ENCODE data around the gene C1QTNF9.
"Not testable (repeated sequence)": the region's sequence is repeated elsewhere in the genome, so short reads cannot be mapped to it uniquely, and the experiment has no call there.

The C1QTNF9 gene

DNA sequence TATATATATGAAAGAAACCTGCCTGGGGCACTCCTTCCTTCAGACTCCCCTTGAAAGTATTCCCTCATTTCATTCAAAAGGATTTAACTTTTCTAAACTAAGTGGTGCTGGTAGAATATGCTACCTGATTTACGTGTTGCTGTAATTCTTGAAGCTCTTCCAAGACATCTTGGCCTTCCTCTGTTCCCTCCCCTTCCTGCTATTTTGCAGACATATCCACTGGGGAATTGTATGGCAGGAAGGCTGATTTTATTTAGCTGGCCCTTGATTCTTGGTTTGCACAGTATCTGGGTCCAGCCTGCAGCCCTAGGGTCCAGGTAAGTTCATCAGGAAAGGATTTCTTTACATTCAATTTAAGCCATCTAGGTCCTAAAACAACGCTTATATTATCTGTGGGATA lies at the start of gene C1QTNF9:
C1QTNF9 (plus strand) TSS at position 281 of the 400 bp plus-strand sequence. CDS start 6,424 bp downstream, outside the sequence.
- DNase-seq: not testable (repeated sequence)

- DNase-seq: peak; percentile 27
Measured at GRCh38 chr13:24261566-24261965, 47.8 kb upstream of the C1QTNF9 start.

DNA sequence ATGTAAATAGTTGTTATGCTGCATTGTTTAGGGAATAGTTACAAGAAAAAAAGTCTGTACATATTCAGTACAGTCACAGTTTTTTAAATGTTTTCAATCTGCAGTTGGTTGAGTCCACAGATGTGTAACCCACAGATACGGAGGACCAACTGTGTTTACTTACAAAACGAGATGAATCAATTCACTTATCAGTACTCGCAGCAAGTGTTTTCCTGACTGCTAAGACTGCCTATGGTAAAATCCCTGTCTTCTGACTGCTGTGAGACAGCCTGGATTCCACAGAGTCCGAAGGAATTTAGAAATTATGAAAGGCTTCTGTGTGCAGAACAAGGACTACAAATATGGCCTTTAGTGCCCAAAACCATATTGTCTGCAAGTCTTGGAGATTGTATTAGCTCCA lies 45.7 kb upstream of the C1QTNF9 start:
- no peak for DNase-seq

- no peak for DNase-seq
Measured at GRCh38 chr13:24264976-24265375, 44.4 kb upstream of the C1QTNF9 start.

DNA sequence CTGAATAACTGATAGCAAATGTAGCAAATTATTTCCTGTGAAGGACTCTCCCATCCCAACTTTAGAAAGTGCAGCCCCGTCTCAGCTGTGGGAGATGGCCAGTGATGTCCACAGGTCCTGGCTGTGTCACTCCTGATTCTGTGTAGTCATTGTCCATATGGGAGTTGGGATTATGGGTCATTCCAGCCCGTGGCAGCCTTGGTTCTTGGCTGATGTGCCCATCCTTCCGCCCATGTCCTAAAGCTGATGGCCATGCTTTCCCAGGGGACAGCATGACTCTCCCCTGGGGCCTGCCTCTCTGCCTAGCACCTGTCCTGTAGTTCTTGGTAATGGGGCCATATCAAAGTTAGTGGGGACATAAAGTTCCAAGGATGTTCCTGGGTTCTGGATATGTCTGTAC lies 43.9 kb upstream of the C1QTNF9 start:
- no peak for DNase-seq

- DNase-seq: no peak
Measured at GRCh38 chr13:24267274-24267673, 42.1 kb upstream of the C1QTNF9 start.

- DNase-seq: no peak
Measured at GRCh38 chr13:24267801-24268200, 41.6 kb upstream of the C1QTNF9 start.

DNA sequence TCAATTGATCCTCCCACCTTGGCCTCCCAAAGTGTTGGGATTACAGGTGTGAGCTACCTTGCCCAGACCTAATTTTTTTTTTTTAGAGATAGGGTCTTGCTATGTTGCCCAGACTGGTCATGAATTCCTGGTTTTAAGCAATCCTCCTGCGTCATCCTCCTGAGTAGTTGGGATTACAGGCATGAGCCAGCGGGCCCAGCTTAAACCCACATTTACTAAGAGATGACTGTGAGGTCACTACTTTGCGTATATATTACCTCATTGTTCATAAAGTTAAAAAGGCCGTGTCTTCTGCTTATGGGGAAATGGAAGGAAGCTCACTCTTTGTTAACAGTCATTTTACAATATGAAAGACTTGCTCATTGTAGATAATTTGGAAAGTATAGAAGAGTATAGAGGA lies 39.6 kb upstream of the C1QTNF9 start:
- no peak for DNase-seq

- peak; percentile 48 for DNase-seq
Measured at GRCh38 chr13:24270639-24271141, 38.7 kb upstream of the C1QTNF9 start.

DNA sequence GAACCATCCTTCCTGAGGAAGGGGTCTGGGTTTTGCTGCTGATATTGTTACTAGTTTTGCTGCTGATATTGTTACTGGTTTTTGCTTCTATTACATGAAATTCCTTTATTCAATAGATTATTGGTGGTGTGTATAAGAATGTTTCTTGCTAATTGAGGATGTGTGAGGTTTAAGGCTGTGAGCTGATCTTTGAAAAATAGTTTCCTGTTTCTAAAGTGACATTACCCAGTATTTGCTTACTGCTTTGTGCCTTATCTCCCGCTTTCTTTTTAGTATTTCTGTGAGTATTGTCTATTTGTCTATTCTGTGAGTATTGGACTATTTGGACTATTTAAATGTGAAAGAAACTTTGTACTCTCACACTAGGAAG lies 38.2 kb upstream of the C1QTNF9 start:
- DNase-seq: no peak

- no peak for DNase-seq
Measured at GRCh38 chr13:24271601-24272451, 37.6 kb upstream of the C1QTNF9 start.

DNA sequence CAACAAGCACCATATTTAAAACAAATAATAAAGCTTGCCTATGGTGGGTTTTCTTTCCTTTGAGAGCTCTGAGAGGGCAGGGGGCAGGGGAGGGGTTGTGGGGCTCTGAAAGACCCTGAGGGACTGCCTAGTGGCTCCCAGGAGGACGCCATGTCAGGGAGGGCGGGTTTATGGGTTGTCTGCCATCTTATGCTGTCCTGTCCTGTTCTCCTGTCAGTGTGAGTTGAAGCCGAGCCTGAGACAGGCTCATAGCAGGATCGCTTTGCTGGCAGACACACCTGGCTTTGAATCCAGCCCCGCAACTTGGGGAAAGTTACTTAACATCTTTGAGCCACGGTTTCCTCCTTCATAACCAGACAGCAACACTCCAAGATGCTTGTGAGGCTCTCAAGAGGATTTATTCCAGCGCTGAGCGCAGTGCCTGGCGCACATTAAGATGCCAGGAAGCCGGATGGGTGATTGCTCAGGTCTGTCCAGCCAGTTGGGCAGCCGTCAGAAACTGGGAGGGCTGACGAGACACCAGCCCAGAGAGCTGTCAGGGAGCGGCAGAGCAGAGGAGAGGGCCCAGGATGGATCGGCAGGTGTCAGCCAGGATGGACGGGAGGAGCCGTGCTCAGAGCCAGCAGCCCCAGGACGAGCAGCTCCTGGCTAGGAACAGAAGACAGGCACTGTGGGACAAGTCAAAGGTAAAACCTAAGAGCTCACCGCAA lies 36.8 kb upstream of the C1QTNF9 start:
- no peak for DNase-seq

DNA sequence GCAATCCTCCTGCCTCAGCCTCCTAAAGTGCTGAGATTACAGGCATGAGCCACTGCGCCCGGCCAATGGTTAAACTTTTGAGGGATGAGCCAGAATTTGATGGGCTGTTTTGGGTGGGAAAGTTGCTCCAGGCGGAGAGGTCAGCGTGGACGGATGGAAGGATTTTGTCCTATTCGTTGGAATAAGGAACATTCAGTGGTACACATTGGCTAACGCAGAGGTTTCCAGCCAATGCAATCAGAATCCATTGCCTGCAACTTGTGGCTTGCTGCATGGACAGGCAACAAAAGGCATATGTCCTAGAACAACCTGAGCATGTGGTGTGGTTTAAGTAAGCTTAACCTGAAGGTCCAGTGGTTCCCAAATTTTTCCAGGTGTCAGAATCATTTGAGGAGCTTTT lies 35.5 kb upstream of the C1QTNF9 start:
- DNase-seq: no peak

- DNase-seq: no peak
Measured at GRCh38 chr13:24274452-24275021, 34.8 kb upstream of the C1QTNF9 start.

GRCh38 chr13:24275041-24275440 lies 34.3 kb upstream of the C1QTNF9 start:
- DNase-seq: no peak

DNA sequence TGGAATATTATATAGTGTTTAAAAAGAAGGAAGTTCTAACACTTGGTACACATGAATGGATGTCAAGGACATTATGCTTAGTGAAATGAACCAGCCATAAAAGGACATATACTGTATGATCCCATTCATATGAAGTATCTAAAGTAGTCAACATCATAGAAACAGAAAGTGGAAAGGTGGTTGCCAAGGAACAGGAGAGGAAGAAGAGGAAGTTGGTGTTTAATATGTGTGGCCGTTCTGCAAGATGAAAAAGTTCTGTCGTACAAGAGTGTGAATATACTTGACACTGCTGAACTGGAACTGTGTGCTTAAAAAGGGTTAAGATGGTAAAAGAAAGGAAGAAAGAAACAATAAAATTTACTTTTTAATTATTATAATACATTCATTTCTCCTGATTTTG lies 33.1 kb upstream of the C1QTNF9 start:
- DNase-seq: no peak

DNA sequence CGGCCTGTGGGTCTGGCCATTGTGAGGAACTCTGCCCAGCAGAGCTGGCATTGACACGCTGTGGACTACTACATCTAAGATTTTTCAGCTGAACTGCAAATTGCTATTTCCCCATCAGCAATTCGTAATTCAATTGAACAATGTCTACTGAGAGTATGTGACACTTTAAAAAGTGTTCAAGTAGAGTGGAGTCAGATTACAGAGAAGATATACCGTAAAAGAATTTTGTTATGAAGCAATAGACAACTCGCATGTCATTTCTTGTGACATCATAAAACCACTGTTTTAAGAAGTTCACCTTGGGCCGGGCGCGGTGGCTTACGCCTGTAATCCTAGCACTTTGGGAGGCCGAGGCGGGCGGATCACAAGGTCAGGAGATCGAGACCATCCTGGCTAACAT lies 32.5 kb upstream of the C1QTNF9 start:
- DNase-seq: no peak

DNA sequence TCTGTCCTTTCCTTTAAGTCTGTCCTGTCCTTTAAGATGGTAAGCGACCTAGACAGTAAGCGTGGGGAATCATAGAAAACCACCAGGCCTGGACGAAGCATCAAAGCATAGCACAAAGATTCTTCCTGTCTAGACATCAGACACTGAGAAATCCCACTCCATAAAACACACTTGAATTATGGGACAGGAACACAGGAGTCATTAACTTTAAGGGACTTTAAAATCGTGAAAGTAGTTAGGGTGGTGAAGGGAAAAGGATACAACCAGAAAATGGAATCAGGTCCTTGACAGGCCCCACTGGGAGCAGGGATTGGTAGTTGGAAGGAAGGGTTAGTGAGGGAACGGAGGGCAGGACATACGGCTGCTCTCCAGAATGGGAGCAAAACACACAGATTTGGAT lies 31.6 kb upstream of the C1QTNF9 start:
- no peak for DNase-seq

GRCh38 chr13:24279327-24280110 lies 29.9 kb upstream of the C1QTNF9 start:
- no peak for DNase-seq

- no peak for DNase-seq
Measured at GRCh38 chr13:24280720-24281119, 28.7 kb upstream of the C1QTNF9 start.

DNA sequence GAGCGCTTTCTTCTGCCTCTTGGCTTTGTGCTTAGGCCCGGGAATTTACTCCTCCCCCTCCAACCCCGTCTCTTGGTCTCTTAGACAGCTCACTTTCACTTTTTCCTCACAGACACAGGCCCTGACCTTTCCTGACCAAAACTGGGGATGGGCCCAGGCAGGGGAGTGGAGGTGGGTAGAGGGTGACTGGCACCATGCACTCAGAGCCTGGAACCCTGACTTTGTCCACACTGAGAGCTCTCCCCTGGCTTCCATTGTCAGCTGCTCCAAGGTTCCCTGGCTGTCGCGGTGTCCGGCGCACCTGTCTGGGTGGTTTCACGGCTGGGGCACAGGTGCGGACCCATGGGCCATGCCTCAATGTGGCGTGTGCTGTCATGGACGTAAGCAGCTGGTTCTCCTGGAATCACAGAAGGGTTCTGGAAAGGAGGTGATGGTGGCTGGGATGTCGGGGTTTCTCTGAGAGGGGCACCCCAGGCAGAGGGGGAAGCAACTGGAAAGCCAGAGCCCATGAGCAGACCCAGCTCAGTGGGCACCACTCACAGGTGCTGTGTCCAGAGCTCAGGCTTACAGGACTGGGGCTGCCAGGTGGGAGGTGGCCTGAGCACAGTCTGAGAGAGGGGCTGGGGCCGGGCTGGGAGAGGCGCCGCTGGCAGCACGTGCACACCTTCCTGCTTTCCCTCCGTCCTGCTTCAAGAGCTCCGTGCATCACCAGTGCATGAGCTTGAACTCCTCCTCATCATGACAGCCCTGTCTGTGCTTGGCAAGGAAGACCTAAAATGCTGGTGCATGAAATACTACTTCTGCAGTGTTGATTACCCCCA lies 28.0 kb upstream of the C1QTNF9 start:
- DNase-seq: no peak

GRCh38 chr13:24282256-24282655 lies 27.1 kb upstream of the C1QTNF9 start:
- no peak for DNase-seq
